Measurements from ENCODE around the gene TEX26.

The TEX26 gene

GRCh38 chr13:31016342-31017325, 84.2 kb downstream of the TEX26 start:
- no peak for DNase-seq

- DNase-seq, result no peak
Observed at GRCh38 chr13:31018511-31018910, 86.1 kb downstream of the TEX26 start.

- no peak for DNase-seq
Observed at GRCh38 chr13:31020996-31021395, 88.5 kb downstream of the TEX26 start.

GRCh38 chr13:31022288-31022895, 89.9 kb downstream of the TEX26 start:
- DNase-seq, result no peak

- no peak for DNase-seq
Observed at GRCh38 chr13:31022928-31023530, 90.6 kb downstream of the TEX26 start.

All from Kasumi-1 (cell line).